Fibroblast of mammary gland (primary cell): Measurements from ENCODE around the gene LCP2.

ENCODE experiments used
- DNase-seq: peaks from one replicate; pipeline ENCODE4 v3.0.0-alpha.2; 2010; ENCODE audit warnings: low read depth
- H3K4me3 ChIP-seq: 2 replicates; pipeline ENCODE4 v1.5.1; 2011; ENCODE audit warnings: low read depth, mild to moderate bottlenecking, low read length, moderate library complexity; ENCODE audit not compliant: control insufficient read depth
- TF ChIP-seq, protein P1 (sequence below): conservative IDR thresholded peaks from 2 replicates; pipeline ENCODE4 v1.5.1; 2011; ENCODE audit warnings: low read depth, low read length, inconsistent platforms; ENCODE audit not compliant: control insufficient read depth, insufficient read depth

Gene LCP2

DNA sequence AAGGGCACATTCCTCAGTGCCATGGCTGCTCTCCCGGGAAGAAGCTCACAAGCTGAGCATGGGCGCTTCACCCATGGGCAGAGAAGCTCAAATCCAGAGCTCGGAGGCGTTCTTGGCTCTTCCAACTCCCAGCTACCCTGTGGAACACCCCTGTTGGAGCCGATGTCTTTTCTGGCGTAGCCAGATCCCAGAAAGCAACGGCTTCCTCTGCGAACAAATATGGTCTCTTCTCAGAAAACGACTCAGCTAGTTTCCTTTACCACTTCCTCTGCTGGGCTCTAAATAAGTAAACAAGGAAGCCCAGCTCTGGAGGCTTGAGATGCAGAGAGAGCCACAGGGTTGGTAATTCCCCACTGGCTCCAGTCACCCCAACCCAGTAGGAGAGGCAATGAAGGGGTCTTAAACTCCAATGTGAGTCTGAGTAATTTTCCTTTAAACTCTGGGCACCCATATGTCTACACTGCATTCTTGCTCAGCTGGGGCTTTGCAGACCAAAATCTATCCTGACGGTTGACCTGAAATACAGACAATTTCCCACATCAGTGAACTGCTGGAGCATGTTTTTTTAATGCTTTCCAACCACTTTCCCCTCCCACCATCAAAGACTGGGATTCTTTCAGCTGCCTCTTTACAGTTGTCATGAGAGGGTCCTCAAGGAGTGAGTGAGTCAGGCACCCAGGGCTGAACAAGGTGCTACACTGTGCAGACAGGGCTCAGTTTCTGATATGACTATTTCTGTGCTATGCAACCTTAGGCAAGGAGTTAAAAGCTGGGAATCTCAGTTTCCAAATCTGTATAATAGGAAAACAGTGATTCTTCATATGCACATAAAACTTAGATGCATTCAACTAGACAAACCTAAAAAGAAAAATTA is at the start of gene LCP2:
Gene LCP2, minus strand, starts transcription at position 189 of the 874 bp plus-strand sequence. Its CDS starts 166 bp downstream, at position 23.
- no peak within 1 kb of the TSS for H3K4me3 ChIP-seq
- no peak for DNase-seq
- TF ChIP-seq, protein P1, sequence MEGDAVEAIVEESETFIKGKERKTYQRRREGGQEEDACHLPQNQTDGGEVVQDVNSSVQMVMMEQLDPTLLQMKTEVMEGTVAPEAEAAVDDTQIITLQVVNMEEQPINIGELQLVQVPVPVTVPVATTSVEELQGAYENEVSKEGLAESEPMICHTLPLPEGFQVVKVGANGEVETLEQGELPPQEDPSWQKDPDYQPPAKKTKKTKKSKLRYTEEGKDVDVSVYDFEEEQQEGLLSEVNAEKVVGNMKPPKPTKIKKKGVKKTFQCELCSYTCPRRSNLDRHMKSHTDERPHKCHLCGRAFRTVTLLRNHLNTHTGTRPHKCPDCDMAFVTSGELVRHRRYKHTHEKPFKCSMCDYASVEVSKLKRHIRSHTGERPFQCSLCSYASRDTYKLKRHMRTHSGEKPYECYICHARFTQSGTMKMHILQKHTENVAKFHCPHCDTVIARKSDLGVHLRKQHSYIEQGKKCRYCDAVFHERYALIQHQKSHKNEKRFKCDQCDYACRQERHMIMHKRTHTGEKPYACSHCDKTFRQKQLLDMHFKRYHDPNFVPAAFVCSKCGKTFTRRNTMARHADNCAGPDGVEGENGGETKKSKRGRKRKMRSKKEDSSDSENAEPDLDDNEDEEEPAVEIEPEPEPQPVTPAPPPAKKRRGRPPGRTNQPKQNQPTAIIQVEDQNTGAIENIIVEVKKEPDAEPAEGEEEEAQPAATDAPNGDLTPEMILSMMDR: no peak

DNA sequence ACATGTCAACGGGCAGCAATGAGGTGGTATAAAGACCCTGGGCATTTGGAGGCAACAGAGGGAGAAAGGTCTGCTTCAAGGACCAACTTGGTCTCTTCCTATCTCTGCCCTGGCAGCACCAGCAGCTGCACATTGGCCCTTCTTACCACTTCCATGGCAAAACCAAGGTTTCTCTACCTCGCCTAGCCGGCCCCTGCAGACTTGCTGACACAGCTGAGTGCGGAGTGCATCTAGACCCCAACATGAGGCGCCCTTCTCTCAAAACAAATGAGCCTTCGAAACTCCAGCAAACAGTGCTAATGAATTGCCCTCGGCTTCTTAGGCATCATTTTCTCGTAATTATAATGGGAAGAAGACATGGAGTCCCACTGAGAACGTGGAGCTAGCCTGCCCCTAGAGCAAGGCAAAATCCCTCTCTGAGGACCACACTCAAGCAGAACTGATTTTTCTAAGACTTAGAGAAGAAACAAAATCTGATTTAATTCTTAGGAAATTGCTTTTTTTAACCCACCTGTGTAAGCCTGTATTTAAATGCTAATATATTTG is 49.5 kb upstream of the LCP2 start:
- H3K4me3 ChIP-seq: no peak overlapping the region
- TF ChIP-seq, protein P1: no peak
- DNase-seq: no peak

DNA sequence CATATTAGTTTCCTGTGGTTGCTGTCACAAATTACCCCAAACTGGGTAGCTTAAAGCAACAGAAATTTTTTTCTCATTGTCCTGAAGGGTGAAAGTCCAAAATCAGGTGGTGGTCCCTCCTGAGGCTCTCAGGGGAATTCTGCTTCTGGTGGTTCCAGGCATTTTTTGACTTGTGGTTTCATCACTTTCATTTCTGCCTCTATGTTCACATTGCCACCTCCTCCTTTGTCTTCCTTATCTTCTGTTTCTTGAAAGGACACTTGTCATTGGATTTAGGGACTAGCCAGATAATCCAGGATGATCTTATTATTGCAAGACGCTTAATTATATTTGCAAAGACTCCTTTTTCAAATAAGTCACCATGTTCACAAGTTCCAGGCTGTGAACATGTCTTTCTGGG is 48.4 kb upstream of the LCP2 start:
- DNase-seq: no peak
- H3K4me3 ChIP-seq: no peak overlapping the region
- TF ChIP-seq, protein P1: no peak

DNA sequence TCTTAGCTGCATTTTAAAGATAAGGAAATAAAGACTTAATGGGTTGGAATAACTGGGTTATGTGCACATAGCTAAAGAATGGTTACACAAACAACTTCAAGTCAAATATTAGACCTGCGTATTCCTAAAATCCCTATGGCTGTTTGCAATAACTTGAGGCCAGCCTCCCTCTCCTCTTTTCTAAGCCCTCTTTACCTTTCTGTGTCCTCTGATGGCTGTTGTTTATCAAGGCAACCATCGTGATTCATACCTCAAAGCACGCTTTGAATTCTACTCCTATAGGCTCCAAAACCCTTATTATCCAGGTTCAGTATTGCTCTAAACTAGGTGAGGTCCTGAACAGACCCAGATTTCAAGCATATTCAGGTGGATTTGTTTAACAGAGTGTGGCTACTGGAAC is 45.6 kb upstream of the LCP2 start:
- no peak for DNase-seq
- TF ChIP-seq, protein P1: no peak
- H3K4me3 ChIP-seq: no peak overlapping the region

DNA sequence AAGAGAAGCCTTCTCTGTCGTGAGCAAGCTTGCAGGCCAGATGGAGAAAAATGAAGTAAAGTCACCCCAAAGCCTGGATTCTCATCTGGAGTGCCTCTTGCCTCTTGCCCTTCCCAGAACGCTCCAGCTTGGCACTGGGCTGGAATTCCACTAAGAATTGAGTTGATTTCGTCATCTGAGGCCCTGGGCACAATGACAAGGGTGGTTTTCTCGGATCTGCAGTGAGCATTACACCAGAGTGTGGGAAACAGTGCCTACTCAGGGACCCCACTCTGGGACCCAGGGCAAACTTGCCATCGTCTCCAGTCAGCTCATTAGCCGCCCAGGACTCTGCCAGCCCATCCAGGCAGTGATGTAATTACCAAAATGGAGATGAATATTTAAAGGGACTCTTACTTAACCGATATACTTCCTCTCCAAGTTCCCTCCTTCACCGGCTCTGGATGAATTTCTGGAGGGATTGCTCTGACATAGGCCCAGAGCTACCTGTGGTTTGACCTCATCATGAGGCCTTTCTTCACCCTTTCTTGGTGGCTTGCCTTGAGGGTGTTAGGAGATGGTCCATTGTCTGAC is 44.7 kb upstream of the LCP2 start:
- TF ChIP-seq, protein P1: no peak
- no peak for DNase-seq
- no peak overlapping the region for H3K4me3 ChIP-seq

DNA sequence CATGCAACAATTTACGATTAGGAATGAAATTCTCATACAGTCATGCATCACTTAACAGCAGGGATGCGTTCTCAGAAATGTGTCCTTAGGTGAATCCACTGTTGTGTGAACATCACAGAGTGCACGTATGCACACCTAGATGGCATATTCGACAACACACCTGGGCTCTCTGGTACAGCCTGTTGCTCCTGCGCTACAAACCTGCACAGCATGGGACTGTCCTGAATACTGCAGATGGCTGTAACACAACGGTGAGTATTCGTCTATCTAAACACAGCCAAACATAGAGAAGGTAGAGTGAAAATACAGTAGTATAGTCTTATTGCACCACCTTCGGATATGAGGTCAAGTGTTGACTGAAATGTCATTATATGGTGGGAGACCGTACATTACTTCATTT is 44.0 kb upstream of the LCP2 start:
- no peak for DNase-seq
- no peak overlapping the region for H3K4me3 ChIP-seq
- TF ChIP-seq, protein P1: no peak
